ENCODE data around the gene ZSCAN5A.

The ZSCAN5A gene

GRCh38 chr19:56321254-56321988, 6.8 kb upstream of the ZSCAN5A start:
- Histone ChIP-seq H3K9ac (ENCODE audit: low read length) (no peak overlapping the region), H3K4me3 (ENCODE audit: low read length) (no peak overlapping the region), H3K56ac (ENCODE audit: low read length) (no peak overlapping the region), H4K5ac (ENCODE audit: low read length) (no peak overlapping the region), H3K18ac (ENCODE audit: low read length) (no peak overlapping the region), H2BK5ac (ENCODE audit: low read length) (no peak overlapping the region), H3K4me1 (ENCODE audit: control insufficient read depth, low read depth, low read length) (no peaks in the 10 kb centered on the region), H3K4ac (ENCODE audit: low read depth, low read length) (no peak overlapping the region), H3K79me2 (ENCODE audit: control insufficient read depth, insufficient read depth, low read length) (no peaks in the 10 kb centered on the region), H3K27me3 (ENCODE audit: insufficient read depth, low read length, poor library complexity) (no peaks in the 10 kb centered on the region), H2BK15ac (replicated peaks; ENCODE audit: low read depth) (no peak overlapping the region), H3K27ac (ENCODE audit: low read depth, low read length) (no peak overlapping the region), H3K23ac (ENCODE audit: low read length) (no peak overlapping the region), H3K4me2 (ENCODE audit: low read length) (no peak overlapping the region), H3K79me1 (ENCODE audit: low read length) (no peaks in the 10 kb centered on the region), H3K36me3 (ENCODE audit: control insufficient read depth, insufficient read depth, low read length) (no peaks in the 10 kb centered on the region), H2AK5ac (ENCODE audit: low read length) (no peak overlapping the region), H4K8ac (ENCODE audit: low read depth, low read length) (no peak overlapping the region), H2BK120ac (ENCODE audit: low read depth, low read length) (no peak overlapping the region)
- WGBS (ENCODE audit: extremely low coverage, insufficient coverage, low lambda C conversion rate), result no CpG with 5 or more reads among the region's 8 CpGs
- no peak for DNase-seq

- Histone ChIP-seq H3K4me3 (ENCODE audit: low read length) (no peak overlapping the region), H2BK120ac (ENCODE audit: low read depth, low read length) (no peak overlapping the region), H2BK5ac (ENCODE audit: low read length) (no peak overlapping the region), H3K79me2 (ENCODE audit: control insufficient read depth, insufficient read depth, low read length) (no peaks in the 10 kb centered on the region), H4K5ac (ENCODE audit: low read length) (no peak overlapping the region), H2BK15ac (replicated peaks; ENCODE audit: low read depth) (no peak overlapping the region), H3K27me3 (ENCODE audit: insufficient read depth, low read length, poor library complexity) (no peaks in the 10 kb centered on the region), H3K9ac (ENCODE audit: low read length) (no peak overlapping the region), H3K27ac (ENCODE audit: low read depth, low read length) (no peak overlapping the region), H4K8ac (ENCODE audit: low read depth, low read length) (no peak overlapping the region), H3K4ac (ENCODE audit: low read depth, low read length) (no peak overlapping the region), H2AK5ac (ENCODE audit: low read length) (no peak overlapping the region), H3K36me3 (ENCODE audit: control insufficient read depth, insufficient read depth, low read length) (no peaks in the 10 kb centered on the region), H3K79me1 (ENCODE audit: low read length) (no peaks in the 10 kb centered on the region), H3K4me1 (ENCODE audit: control insufficient read depth, low read depth, low read length) (peaks cover 4% of the 10 kb centered on the region), H3K18ac (ENCODE audit: low read length) (no peak overlapping the region), H3K4me2 (ENCODE audit: low read length) (no peak overlapping the region), H3K23ac (ENCODE audit: low read length) (no peak overlapping the region), H3K56ac (ENCODE audit: low read length) (no peak overlapping the region)
- no CpG with 5 or more reads among the region's 3 CpGs for WGBS (ENCODE audit: extremely low coverage, insufficient coverage, low lambda C conversion rate)
- DNase-seq, result no peak
These were observed 5.4 kb upstream of the ZSCAN5A start for GRCh38 chr19:56319991-56320390.

- Histone ChIP-seq H3K79me2 (ENCODE audit: control insufficient read depth, insufficient read depth, low read length) (no peaks in the 10 kb centered on the region), H3K79me1 (ENCODE audit: low read length) (no peaks in the 10 kb centered on the region)
These were observed 3.1 kb upstream of the ZSCAN5A start for GRCh38 chr19:56317749-56318148.

GRCh38 chr19:56316728-56317127, 2.1 kb upstream of the ZSCAN5A start:
- no CpG with 5 or more reads among the region's 5 CpGs for WGBS (ENCODE audit: extremely low coverage, insufficient coverage, low lambda C conversion rate)
- no peak overlapping the region for H3K4me3 ChIP-seq (ENCODE audit: low read length)

More at GRCh38 chr19:56317749-56318148, 3.1 kb upstream of the ZSCAN5A start:
- no peak overlapping the region for H3K4me2 ChIP-seq (ENCODE audit: low read length)
- no peaks in the 10 kb centered on the region for H3K27me3 ChIP-seq (ENCODE audit: insufficient read depth, low read length, poor library complexity)
- no peak overlapping the region for H3K27ac ChIP-seq (ENCODE audit: low read depth, low read length)
- H2BK120ac ChIP-seq (ENCODE audit: low read depth, low read length), result no peak overlapping the region
- H3K56ac ChIP-seq (ENCODE audit: low read length), result no peak overlapping the region
- no peak overlapping the region for H4K8ac ChIP-seq (ENCODE audit: low read depth, low read length)
- no peak overlapping the region for H4K5ac ChIP-seq (ENCODE audit: low read length)
- no peak overlapping the region for H2BK5ac ChIP-seq (ENCODE audit: low read length)
- WGBS (ENCODE audit: extremely low coverage, insufficient coverage, low lambda C conversion rate), result no CpG with 5 or more reads among the region's 2 CpGs
- no peak overlapping the region for H2BK15ac ChIP-seq (replicated peaks; ENCODE audit: low read depth)
- no peak overlapping the region for H3K4me3 ChIP-seq (ENCODE audit: low read length)
- H3K9ac ChIP-seq (ENCODE audit: low read length), result no peak overlapping the region
- no peak overlapping the region for H3K18ac ChIP-seq (ENCODE audit: low read length)
- no peak overlapping the region for H2AK5ac ChIP-seq (ENCODE audit: low read length)
- DNase-seq, result no peak
- H3K4me1 ChIP-seq (ENCODE audit: control insufficient read depth, low read depth, low read length), result peaks cover 4% of the 10 kb centered on the region
- no peaks in the 10 kb centered on the region for H3K36me3 ChIP-seq (ENCODE audit: control insufficient read depth, insufficient read depth, low read length)
- no peak overlapping the region for H3K23ac ChIP-seq (ENCODE audit: low read length)
- no peak overlapping the region for H3K4ac ChIP-seq (ENCODE audit: low read depth, low read length)

GRCh38 chr19:56315077-56315828, 614 bp upstream of the ZSCAN5A start:
- H3K56ac ChIP-seq (ENCODE audit: low read length), result peak overlapping the region; percentile 98
- peak overlapping the region; percentile 53 for H3K18ac ChIP-seq (ENCODE audit: low read length)
- no peak overlapping the region for H3K4ac ChIP-seq (ENCODE audit: low read depth, low read length)
- no peak overlapping the region for H2BK5ac ChIP-seq (ENCODE audit: low read length)
- peak; percentile 99 for DNase-seq
- no peak overlapping the region for H3K27ac ChIP-seq (ENCODE audit: low read depth, low read length)
- no peaks in the 10 kb centered on the region for H3K36me3 ChIP-seq (ENCODE audit: control insufficient read depth, insufficient read depth, low read length)
- no peak overlapping the region for H4K5ac ChIP-seq (ENCODE audit: low read length)
- H3K23ac ChIP-seq (ENCODE audit: low read length), result no peak overlapping the region
- H3K9ac ChIP-seq (ENCODE audit: low read length), result peak overlapping the region; percentile 89
- H2AK5ac ChIP-seq (ENCODE audit: low read length), result no peak overlapping the region
- WGBS (ENCODE audit: extremely low coverage, insufficient coverage, low lambda C conversion rate), result no CpG with 5 or more reads among the region's 37 CpGs
- H3K27me3 ChIP-seq (ENCODE audit: insufficient read depth, low read length, poor library complexity), result no peaks in the 10 kb centered on the region
- H2BK15ac ChIP-seq (replicated peaks; ENCODE audit: low read depth), result no peak overlapping the region
- H3K4me1 ChIP-seq (ENCODE audit: control insufficient read depth, low read depth, low read length), result peaks cover 4% of the 10 kb centered on the region
- H3K79me2 ChIP-seq (ENCODE audit: control insufficient read depth, insufficient read depth, low read length), result no peaks in the 10 kb centered on the region
- peak overlapping the region; percentile 74 for H3K4me2 ChIP-seq (ENCODE audit: low read length)
- no peaks in the 10 kb centered on the region for H3K79me1 ChIP-seq (ENCODE audit: low read length)
- peak overlapping the region; percentile 84 for H3K4me3 ChIP-seq (ENCODE audit: low read length)
- H2BK120ac ChIP-seq (ENCODE audit: low read depth, low read length), result no peak overlapping the region
- no peak overlapping the region for H4K8ac ChIP-seq (ENCODE audit: low read depth, low read length)

More at GRCh38 chr19:56316728-56317127, 2.1 kb upstream of the ZSCAN5A start:
- Histone ChIP-seq H3K23ac (ENCODE audit: low read length) (no peak overlapping the region), H3K79me1 (ENCODE audit: low read length) (no peaks in the 10 kb centered on the region), H3K4ac (ENCODE audit: low read depth, low read length) (no peak overlapping the region), H4K8ac (ENCODE audit: low read depth, low read length) (no peak overlapping the region), H3K36me3 (ENCODE audit: control insufficient read depth, insufficient read depth, low read length) (no peaks in the 10 kb centered on the region), H3K79me2 (ENCODE audit: control insufficient read depth, insufficient read depth, low read length) (no peaks in the 10 kb centered on the region), H2AK5ac (ENCODE audit: low read length) (no peak overlapping the region), H2BK5ac (ENCODE audit: low read length) (no peak overlapping the region), H4K5ac (ENCODE audit: low read length) (no peak overlapping the region), H2BK15ac (replicated peaks; ENCODE audit: low read depth) (no peak overlapping the region), H3K27ac (ENCODE audit: low read depth, low read length) (no peak overlapping the region), H3K56ac (ENCODE audit: low read length) (no peak overlapping the region), H2BK120ac (ENCODE audit: low read depth, low read length) (no peak overlapping the region), H3K4me2 (ENCODE audit: low read length) (no peak overlapping the region), H3K9ac (ENCODE audit: low read length) (no peak overlapping the region), H3K27me3 (ENCODE audit: insufficient read depth, low read length, poor library complexity) (no peaks in the 10 kb centered on the region), H3K4me1 (ENCODE audit: control insufficient read depth, low read depth, low read length) (peaks cover 4% of the 10 kb centered on the region), H3K18ac (ENCODE audit: low read length) (no peak overlapping the region)
- no peak for DNase-seq

Measured in mesendoderm (in vitro differentiated cells).